HCT116 (cell line): ENCODE data around the gene ASCC1.

Source experiments
- EZH2 ChIP-seq: fragments of 200-600 bp; sonication (generic); IDR thresholded peaks from 2 replicates; pipeline ENCODE4 v1.6.1; 2017; ENCODE audit warnings: antibody characterized with exemption, mixed run types
- POLR2AphosphoS5 ChIP-seq: IDR thresholded peaks from 2 replicates; pipeline ENCODE4 v1.6.1; 2011; ENCODE audit warnings: mild to moderate bottlenecking, low read depth, low read length, moderate library complexity
- ZFX ChIP-seq: fragments of 450-650 bp; IDR thresholded peaks from 2 replicates; pipeline ENCODE4 v1.6.1; 2017

DNA sequence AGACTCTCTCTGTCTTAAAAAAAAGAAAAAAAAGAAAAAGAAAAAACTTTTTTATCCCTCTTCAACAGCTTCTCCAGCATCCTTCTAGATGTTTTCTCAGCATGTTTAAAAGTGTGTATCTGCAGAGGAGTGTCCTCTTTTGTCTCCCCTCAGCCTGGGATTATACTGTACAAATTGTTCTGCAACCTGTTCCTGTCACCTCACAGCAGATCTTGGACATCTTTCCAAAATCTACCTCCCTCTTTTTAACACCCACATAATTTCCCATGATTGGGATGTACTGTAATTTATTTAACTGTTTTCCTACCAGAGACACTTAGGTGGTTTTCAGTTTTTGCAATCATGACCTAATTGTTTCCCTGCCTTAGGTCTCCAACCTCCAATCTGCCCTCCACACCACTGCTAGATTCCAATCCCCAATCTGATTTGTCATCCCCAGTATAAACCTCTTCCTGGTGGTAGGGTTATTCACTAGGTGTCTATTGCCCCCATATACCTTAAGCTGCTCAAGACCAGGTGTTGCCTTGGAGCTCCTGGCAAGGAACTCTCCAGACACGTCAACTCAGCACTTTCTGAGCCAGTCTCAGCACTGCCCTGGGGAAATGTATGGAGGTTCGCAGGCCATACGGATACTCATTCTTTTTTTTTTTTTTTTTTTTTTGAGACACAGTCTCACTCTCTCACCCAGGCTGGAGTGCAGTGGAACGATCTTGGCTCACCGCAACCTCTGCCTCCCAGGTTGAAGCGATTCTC is 40.1 kb upstream of the ASCC1 start:
- TF ChIP-seq ZFX = no peak
- no peak for TF ChIP-seq EZH2
- TF ChIP-seq POLR2AphosphoS5 = no peak
